HepG2 (cell line): ENCODE measurements around the gene CDH23. TPM values are rescaled to one million over a fixed set of nuclear protein-coding genes. Genes with fewer than 3 reads are reported as not detected.

Source experiments
- ATAC-seq: fragments of 200-7000 bp; cut with Tn5 transposase; 3 replicates; pipeline ENCODE4 v1.9.1; 2020; ENCODE audit warnings: mild to moderate bottlenecking, moderate library complexity
- BruUV-seq: library from RNA; stranded (reverse); fragments of 400-500 nt; replicated peaks from 2 replicates; lab custom pipeline; 2021; lab: Mats Ljungman, UMichigan
- CTCF ChIA-PET: fragments of 300-600 bp; formaldehyde crosslinking; extraction: SDS; loops from one replicate; lab custom pipeline; 2021; ENCODE audit warnings: low total read pairs, inconsistent platforms, low intra/inter-chr PET ratio; lab: Yijun Ruan, JAX
- POLR2A ChIA-PET: fragments of 350-600 bp; sonication (Branson Sonifier 250); formaldehyde crosslinking; loops from one replicate; lab custom pipeline; 2020; ENCODE audit warnings: antibody characterized with exemption, inconsistent platforms; lab: Yijun Ruan, JAX
- DNase-seq: peaks from one replicate; pipeline ENCODE4 v3.0.0-alpha.2; 2015; ENCODE audit warnings: low spot score
- FAIRE-seq: peaks from 3 replicates; lab custom pipeline; 2011; peaks lifted over from hg19 to GRCh38; lab: Jason Lieb, UNC
- H2AFZ ChIP-seq: one replicate; pipeline ENCODE4 v1.6.1; 2011; ENCODE audit warnings: low read length, inconsistent platforms
- H3K27ac ChIP-seq: fragments of 300-600 bp; 3 replicates; pipeline ENCODE4 v1.8.0; 2011; ENCODE audit warnings: mixed run types, mild to moderate bottlenecking, mixed read lengths, low read length, inconsistent platforms; ENCODE audit not compliant: insufficient read depth; ENCODE audit errors: extremely low read length
- H3K27me3 ChIP-seq, 2 experiments: fragments of 200-600 bp in 1 of 2; 2 replicates in 1 of 2; 3 replicates in 1 of 2; pipeline versions ENCODE4 v1.6.0 to v1.8.0; 2011; ENCODE audit warnings: low read length in 2 of 2, mild to moderate bottlenecking in 2 of 2, moderate library complexity in 2 of 2, inconsistent platforms in 1 of 2; ENCODE audit not compliant: insufficient read depth in 2 of 2, control insufficient read depth in 1 of 2
- H3K36me3 ChIP-seq, 2 experiments: fragments of 200-600 bp in 1 of 2; replicated peaks in 1 of 2; 2 replicates in 1 of 2; 3 replicates in 1 of 2; pipeline versions ENCODE4 v1.5.1 to v1.8.0; 2011; ENCODE audit warnings: low read length in 2 of 2, inconsistent platforms in 1 of 2; ENCODE audit not compliant: insufficient read depth in 2 of 2, control insufficient read depth in 1 of 2
- H3K4me1 ChIP-seq: 2 replicates; pipeline ENCODE4 v1.5.1; 2012; ENCODE audit warnings: low read length, inconsistent platforms; ENCODE audit not compliant: insufficient read depth
- H3K4me2 ChIP-seq: 2 replicates; pipeline ENCODE4 v1.6.0; 2011; ENCODE audit warnings: low read depth, low read length, inconsistent platforms
- H3K4me3 ChIP-seq, 3 experiments: fragments of 200-600 bp in 1 of 3; sonication (generic), shearing (Covaris generic) in 1 of 3; replicated peaks in 1 of 3; 2 replicates each; pipeline ENCODE4 v1.5.1; 2011 to 2016; ENCODE audit warnings: low read length in 3 of 3, inconsistent platforms in 2 of 3, low read depth in 2 of 3, mild to moderate bottlenecking in 2 of 3, control low read depth in 1 of 3, mixed read lengths in 1 of 3; ENCODE audit not compliant: insufficient read depth in 1 of 3
- H3K79me2 ChIP-seq: one replicate; pipeline ENCODE4 v1.6.1; 2011; ENCODE audit warnings: low read length, inconsistent platforms; ENCODE audit not compliant: insufficient read depth
- H3K9ac ChIP-seq: 2 replicates; pipeline ENCODE4 v1.6.0; 2011; ENCODE audit warnings: mild to moderate bottlenecking, low read depth, low read length, inconsistent platforms; ENCODE audit not compliant: insufficient read depth
- H3K9me3 ChIP-seq: 2 replicates; pipeline ENCODE4 v1.5.1; 2012; ENCODE audit warnings: mild to moderate bottlenecking, low read length
- H4K20me1 ChIP-seq: 2 replicates; pipeline ENCODE4 v1.6.0; 2011; ENCODE audit warnings: inconsistent platforms, mild to moderate bottlenecking, low read length, moderate library complexity; ENCODE audit not compliant: insufficient read depth
- ATF7 ChIP-seq, 2 experiments: fragments of 450-650 bp in 1 of 2; sonication (generic) in 1 of 2; formaldehyde crosslinking in 1 of 2; IDR thresholded peaks; 2 replicates each; pipeline versions ENCODE4 v1.4.0 to v1.6.1; 2016 to 2020; ENCODE audit warnings: antibody characterized with exemption in 1 of 2, mild to moderate bottlenecking in 1 of 2, missing genetic modification reagents in 1 of 2
- CEBPZ ChIP-seq: IDR thresholded peaks from 2 replicates; pipeline ENCODE4 v1.6.1; 2012; ENCODE audit warnings: low read length, improper control_type of control experiment
- HMGXB4 ChIP-seq, 2 experiments: sonication (generic) in 1 of 2; formaldehyde crosslinking in 1 of 2; IDR thresholded peaks; 2 replicates each; pipeline versions ENCODE4 v1.4.0 to v1.6.1; 2018 to 2020; ENCODE audit warnings: missing genetic modification reagents in 2 of 2, borderline replicate concordance in 1 of 2, low read depth in 1 of 2, mild to moderate bottlenecking in 1 of 2, missing biosample characterization in 1 of 2
- IRF2 ChIP-seq: IDR thresholded peaks from 2 replicates; pipeline ENCODE4 v1.6.1; 2018; ENCODE audit warnings: missing genetic modification reagents, missing compliant biosample characterization
- RNF2 ChIP-seq: fragments of 450-650 bp; conservative IDR thresholded peaks from 2 replicates; pipeline ENCODE4 v1.6.1; 2016; ENCODE audit warnings: low read depth
- TARDBP ChIP-seq: sonication (generic); formaldehyde crosslinking; IDR thresholded peaks from 2 replicates; pipeline ENCODE4 v1.8.0; 2022; ENCODE audit warnings: mild to moderate bottlenecking, missing genetic modification reagents
- TOPORS ChIP-seq: sonication (generic); formaldehyde crosslinking; IDR thresholded peaks from 2 replicates; pipeline ENCODE4 v1.8.0; 2023; ENCODE audit warnings: mild to moderate bottlenecking, missing genetic modification reagents
- ZC3H4 ChIP-seq: sonication (generic); formaldehyde crosslinking; IDR thresholded peaks from 2 replicates; pipeline ENCODE4 v1.4.0; 2020; ENCODE audit warnings: missing genetic modification reagents, borderline replicate concordance
- ZNF674 ChIP-seq: sonication (generic); formaldehyde crosslinking; IDR thresholded peaks from 2 replicates; pipeline ENCODE4 v1.5.0; 2020; ENCODE audit warnings: low read depth, mild to moderate bottlenecking, missing genetic modification reagents
- WGBS: methylation state at CpG from one replicate; pipeline ENCODE4 v1.1.6; 2017; ENCODE audit warnings: low lambda C conversion rate; 5-methylcytosine and 5-hydroxymethylcytosine counted together
- in situ Hi-C: cut with HindIII; loops from 2 replicates; pipeline ENCODE4 v1.10.0; 2017; ENCODE audit warnings: low pct_unique_long_range_greater_than_20kb; ENCODE audit not compliant: extremely low pct_ligation_motif_present
- intact Hi-C: fragments of 100-400 bp; cut with micrococcal nuclease; formaldehyde crosslinking; loops from one replicate; pipeline ENCODE4 v1.10.0; 2022; ENCODE audit not compliant: unreplicated experiment
- polyA plus RNA-seq, 8 experiments: library from polyadenylated mRNA; depleted of rRNA in 3 of 8; stranded (reverse) in 7 of 8; unstranded in 1 of 8; fragments of >200 nt; fragmentation: Illumina TruSeq in 4 of 8; extraction: Trizol in 4 of 8; gene quantifications; 2 replicates each; pipeline versions ENCODE4 v1.2.1 to v1.2.3, GENCODE V29; 2011 to 2016; ENCODE audit warnings: low read depth in 4 of 8, missing spikeins in 1 of 8, mixed read lengths in 1 of 8; ENCODE audit not compliant: insufficient read depth in 1 of 8
- total RNA-seq, 5 experiments: library from RNA; depleted of rRNA; stranded (reverse); fragments of >200 nt; fragmentation: Illumina TruSeq; extraction: Trizol; gene quantifications; 2 replicates each; pipeline ENCODE4 v1.2.3, GENCODE V29; 2016; ENCODE audit warnings: low read depth in 1 of 5
- TF ChIP-seq, protein P1 (sequence below): IDR thresholded peaks from 2 replicates; pipeline ENCODE4 v1.6.1; 2016; ENCODE audit warnings: low read depth, control low read depth
- TF ChIP-seq, protein P2 (sequence below): sonication (generic); formaldehyde crosslinking; IDR thresholded peaks from 2 replicates; pipeline ENCODE4 v1.8.1; 2023; ENCODE audit warnings: mild to moderate bottlenecking, missing genetic modification reagents

CDH23 gene
- total and polyA plus RNA-seq, 2 of the 13 experiments (the other 11 are each of a cell fraction or from before 2014, with no cell fraction given), result 0.13 TPM; not detected in 1

- Histone ChIP-seq H3K9me3 (no peaks in the 10 kb centered on the region), H3K4me1 (peaks cover 64% of the 10 kb centered on the region), H3K27me3 (peaks cover 3 to 33% of the 10 kb centered on the region in 2 experiments; a peak in 3 of 5 replicates), H3K79me2 (no peaks in the 10 kb centered on the region), H3K36me3 (no peaks in the 10 kb centered on the region), H3K4me2 (0 out of 2 replicates have a peak overlapping the region, but pooled peaks have one; percentile 53), H3K9ac (no peak overlapping the region), H3K4me3 (no peak overlapping the region), H4K20me1 (no peaks in the 10 kb centered on the region), H2AFZ (no peak overlapping the region), H3K27ac (no peak overlapping the region)
- 39% methylated on average over 8 of the region's 8 CpGs for WGBS
- CTCF ChIA-PET, result no interaction called here
- TF ChIP-seq, protein P1, sequence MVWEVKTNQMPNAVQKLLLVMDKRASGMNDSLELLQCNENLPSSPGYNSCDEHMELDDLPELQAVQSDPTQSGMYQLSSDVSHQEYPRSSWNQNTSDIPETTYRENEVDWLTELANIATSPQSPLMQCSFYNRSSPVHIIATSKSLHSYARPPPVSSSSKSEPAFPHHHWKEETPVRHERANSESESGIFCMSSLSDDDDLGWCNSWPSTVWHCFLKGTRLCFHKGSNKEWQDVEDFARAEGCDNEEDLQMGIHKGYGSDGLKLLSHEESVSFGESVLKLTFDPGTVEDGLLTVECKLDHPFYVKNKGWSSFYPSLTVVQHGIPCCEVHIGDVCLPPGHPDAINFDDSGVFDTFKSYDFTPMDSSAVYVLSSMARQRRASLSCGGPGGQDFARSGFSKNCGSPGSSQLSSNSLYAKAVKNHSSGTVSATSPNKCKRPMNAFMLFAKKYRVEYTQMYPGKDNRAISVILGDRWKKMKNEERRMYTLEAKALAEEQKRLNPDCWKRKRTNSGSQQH (CRISPR knock-in tag), result no peak
- TF ChIP-seq TOPORS (CRISPR knock-in tag), result no peak
- no peak for TF ChIP-seq ATF7 (IDR thresholded peaks at IDR 0.05)
- TF ChIP-seq ATF7 (CRISPR knock-in tag; IDR thresholded peaks at IDR 0.05), result no peak
- TF ChIP-seq IRF2 (CRISPR knock-in tag), result no peak
- TF ChIP-seq HMGXB4 (CRISPR knock-in tag; IDR thresholded peaks at IDR 0.05; ENCODE audit: borderline replicate concordance in 1 of 2, low read depth in 1 of 2), result no peak
- TF ChIP-seq ZC3H4, result no peak
- TF ChIP-seq RNF2, result no peak
- no peak for TF ChIP-seq TARDBP
- no peak for TF ChIP-seq CEBPZ
- TF ChIP-seq ZNF674 (CRISPR knock-in tag), result no peak
- TF ChIP-seq, protein P2, sequence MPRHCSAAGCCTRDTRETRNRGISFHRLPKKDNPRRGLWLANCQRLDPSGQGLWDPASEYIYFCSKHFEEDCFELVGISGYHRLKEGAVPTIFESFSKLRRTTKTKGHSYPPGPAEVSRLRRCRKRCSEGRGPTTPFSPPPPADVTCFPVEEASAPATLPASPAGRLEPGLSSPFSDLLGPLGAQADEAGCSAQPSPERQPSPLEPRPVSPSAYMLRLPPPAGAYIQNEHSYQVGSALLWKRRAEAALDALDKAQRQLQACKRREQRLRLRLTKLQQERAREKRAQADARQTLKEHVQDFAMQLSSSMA (CRISPR knock-in tag), result no peak
- DNase-seq (no peak), ATAC-seq (no peak), FAIRE-seq (no peak)
- intact Hi-C loops (no loop called here), in situ Hi-C loops (no loop called here)
- no TSS peak for BruUV-seq
- POLR2A ChIA-PET, result no interaction called here
Measured at GRCh38 chr10:71753960-71754505, 357.3 kb downstream of the CDH23 start.
